ENCODE data around the gene CPNE4. TPM values are rescaled to one million over a fixed set of nuclear protein-coding genes. Genes with fewer than 3 reads are reported as not detected.
A peak's percentile ranks its signal among the peaks of the same experiment; 100 is the strongest.

Gene CPNE4
- total RNA-seq, 2 experiments from 2014 or later, result not detected

DNA sequence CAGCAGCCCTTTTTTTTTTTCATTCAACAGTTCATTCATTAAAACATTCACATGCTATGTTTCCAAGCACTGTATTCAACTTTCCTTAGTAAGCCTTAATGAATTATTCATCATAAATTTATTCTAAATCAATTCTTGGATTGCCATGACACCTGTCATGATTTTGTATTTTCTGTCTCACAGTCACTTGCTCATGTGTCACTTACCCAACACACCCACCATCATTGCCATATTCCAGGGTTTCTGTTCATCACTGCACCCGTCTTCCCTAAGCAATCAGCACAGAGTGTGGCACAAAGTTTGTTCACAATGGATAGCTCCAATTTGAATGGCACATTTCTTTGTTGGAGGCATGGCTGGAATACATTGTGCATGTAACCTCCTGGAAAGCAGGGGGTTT is 27.2 kb downstream of the CPNE4 start:
- Mint-ChIP-seq H3K27me3 (peaks cover 1% of the 10 kb centered on the region), H3K27ac (no peak overlapping the region), H3K4me3 (no peak overlapping the region), H3K36me3 (ENCODE audit: low read depth) (no peaks in the 10 kb centered on the region), H3K4me1 (no peaks in the 10 kb centered on the region), H3K9me3 (no peaks in the 10 kb centered on the region)
- CTCF ChIA-PET, result no interaction called here
- no peak for DNase-seq
- POLR2A ChIA-PET, result interaction anchor here (0.6 kb wide), 1 partner anchor 1304 kb away, joined by 3 read pairs; no protein-coding TSS in a partner anchor

GRCh38 chr3:132006605-132007204 is 28.1 kb downstream of the CPNE4 start:
- Mint-ChIP-seq H3K4me3 (no peak overlapping the region), H3K9me3 (no peaks in the 10 kb centered on the region), H3K27me3 (peaks cover 1% of the 10 kb centered on the region), H3K36me3 (ENCODE audit: low read depth) (no peaks in the 10 kb centered on the region), H3K27ac (no peak overlapping the region), H3K4me1 (no peaks in the 10 kb centered on the region)
- peak; percentile 12 for DNase-seq
- CTCF ChIA-PET, result no interaction called here
- POLR2A ChIA-PET, result no interaction called here

DNA sequence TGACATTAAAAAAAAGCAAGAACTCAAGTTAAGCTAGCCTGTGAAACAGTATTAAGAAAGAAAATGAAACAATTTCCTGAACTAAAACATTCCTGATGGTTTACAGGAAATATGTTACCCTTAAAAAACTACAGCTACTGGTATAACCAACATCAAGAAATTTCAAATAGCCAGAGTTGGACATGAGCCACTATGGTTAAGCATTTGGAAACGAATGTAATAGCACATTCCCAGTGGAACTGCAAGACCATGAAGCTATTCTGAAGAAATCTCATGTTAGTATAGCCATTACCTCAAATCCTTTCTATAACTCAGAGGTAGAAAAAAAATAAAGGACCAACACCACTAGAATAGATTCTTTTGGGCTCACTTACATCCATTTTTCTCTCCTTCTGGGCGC is 30.2 kb downstream of the CPNE4 start:
- Mint-ChIP-seq H3K27me3 (peaks cover 1% of the 10 kb centered on the region), H3K9me3 (no peaks in the 10 kb centered on the region), H3K27ac (no peak overlapping the region), H3K4me1 (no peaks in the 10 kb centered on the region), H3K36me3 (ENCODE audit: low read depth) (no peaks in the 10 kb centered on the region), H3K4me3 (no peak overlapping the region)
- POLR2A ChIA-PET, result no interaction called here
- CTCF ChIA-PET, result no interaction called here
- DNase-seq, result no peak

GRCh38 chr3:132003685-132004084 is 31.1 kb downstream of the CPNE4 start:
- ChIA-PET POLR2A (no interaction called here), CTCF (no interaction called here)
- H3K27ac Mint-ChIP-seq, result no peak overlapping the region
- H3K36me3 Mint-ChIP-seq (ENCODE audit: low read depth), result no peaks in the 10 kb centered on the region
- H3K4me3 Mint-ChIP-seq, result no peak overlapping the region
- no peaks in the 10 kb centered on the region for H3K9me3 Mint-ChIP-seq
- DNase-seq, result no peak
- peaks cover 1% of the 10 kb centered on the region for H3K27me3 Mint-ChIP-seq
- H3K4me1 Mint-ChIP-seq, result no peaks in the 10 kb centered on the region

DNA sequence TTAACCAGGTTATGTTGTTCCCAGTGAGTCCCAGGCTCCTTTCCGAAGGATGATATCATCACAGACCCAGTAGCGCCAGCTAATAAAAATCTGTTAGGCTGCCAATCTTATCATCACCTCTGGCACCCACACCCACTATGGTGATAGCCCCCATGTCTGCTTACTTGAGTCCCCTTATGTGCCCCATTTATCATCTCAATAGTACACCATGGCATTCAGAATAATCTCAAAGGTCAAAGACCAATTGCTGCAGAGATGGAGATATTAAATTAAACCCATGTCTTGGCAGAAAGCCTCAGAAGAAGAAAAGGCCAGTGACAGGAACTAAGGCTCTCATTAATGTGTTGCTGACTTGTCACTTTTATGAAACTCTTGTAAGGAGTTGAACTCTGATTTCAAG is 32.8 kb downstream of the CPNE4 start:
- ChIA-PET CTCF (no interaction called here), POLR2A (no interaction called here)
- no peaks in the 10 kb centered on the region for H3K4me1 Mint-ChIP-seq
- no peak overlapping the region for H3K4me3 Mint-ChIP-seq
- H3K27me3 Mint-ChIP-seq, result no peaks in the 10 kb centered on the region
- no peak overlapping the region for H3K27ac Mint-ChIP-seq
- no peaks in the 10 kb centered on the region for H3K36me3 Mint-ChIP-seq (ENCODE audit: low read depth)
- DNase-seq, result no peak
- H3K9me3 Mint-ChIP-seq, result no peaks in the 10 kb centered on the region

GRCh38 chr3:132001036-132001435 is 33.8 kb downstream of the CPNE4 start:
- no peaks in the 10 kb centered on the region for H3K9me3 Mint-ChIP-seq
- ChIA-PET CTCF (no interaction called here), POLR2A (no interaction called here)

DNA sequence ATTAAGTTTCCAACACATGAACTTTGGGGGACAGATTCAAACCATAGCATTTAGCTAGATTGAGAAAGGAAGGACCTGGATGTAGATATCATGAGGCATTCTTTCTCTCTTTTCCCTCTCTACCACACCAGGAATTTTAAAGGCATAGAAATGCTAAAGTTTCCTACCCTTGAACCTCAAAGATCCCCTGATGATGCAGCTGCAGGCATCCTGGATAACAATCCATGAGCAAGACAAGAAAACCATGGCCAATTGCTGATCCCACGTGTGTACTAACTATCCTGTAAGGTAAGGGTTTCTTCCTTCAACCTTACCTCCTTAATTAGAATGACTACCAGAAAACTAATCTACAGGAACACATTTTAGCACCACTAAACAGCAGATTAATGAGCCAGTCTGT is 36.8 kb downstream of the CPNE4 start:
- Mint-ChIP-seq H3K4me1 (no peaks in the 10 kb centered on the region), H3K4me3 (no peak overlapping the region), H3K9me3 (no peaks in the 10 kb centered on the region), H3K27ac (no peak overlapping the region), H3K27me3 (no peaks in the 10 kb centered on the region), H3K36me3 (ENCODE audit: low read depth) (no peaks in the 10 kb centered on the region)
- DNase-seq, result no peak
- CTCF ChIA-PET, result no interaction called here
- POLR2A ChIA-PET, result no interaction called here

More at GRCh38 chr3:132001036-132001435, 33.8 kb downstream of the CPNE4 start:
- Mint-ChIP-seq H3K36me3 (ENCODE audit: low read depth) (no peaks in the 10 kb centered on the region), H3K4me1 (no peaks in the 10 kb centered on the region), H3K4me3 (no peak overlapping the region), H3K27me3 (no peaks in the 10 kb centered on the region), H3K27ac (no peak overlapping the region)
- no peak for DNase-seq

- H3K4me1 Mint-ChIP-seq, result no peaks in the 10 kb centered on the region
- no peaks in the 10 kb centered on the region for H3K27me3 Mint-ChIP-seq
- no peak for DNase-seq
- CTCF ChIA-PET, result no interaction called here
- no peak overlapping the region for H3K27ac Mint-ChIP-seq
- peaks cover 7% of the 10 kb centered on the region for H3K9me3 Mint-ChIP-seq
- H3K36me3 Mint-ChIP-seq (ENCODE audit: low read depth), result no peaks in the 10 kb centered on the region
- no peak overlapping the region for H3K4me3 Mint-ChIP-seq
- POLR2A ChIA-PET, result no interaction called here
Measured at GRCh38 chr3:131995891-131996290, 38.9 kb downstream of the CPNE4 start.

- Mint-ChIP-seq H3K27ac (no peak overlapping the region), H3K27me3 (no peaks in the 10 kb centered on the region), H3K36me3 (ENCODE audit: low read depth) (no peaks in the 10 kb centered on the region), H3K4me3 (no peak overlapping the region), H3K9me3 (peaks cover 9% of the 10 kb centered on the region), H3K4me1 (no peaks in the 10 kb centered on the region)
- DNase-seq, result no peak
- POLR2A ChIA-PET, result no interaction called here
- CTCF ChIA-PET, result no interaction called here
Measured at GRCh38 chr3:131989318-131989717, 45.5 kb downstream of the CPNE4 start.

- no peak for DNase-seq
- no peak overlapping the region for H3K4me3 Mint-ChIP-seq
- ChIA-PET POLR2A (no interaction called here), CTCF (no interaction called here)
- no peaks in the 10 kb centered on the region for H3K4me1 Mint-ChIP-seq
- H3K27ac Mint-ChIP-seq, result no peak overlapping the region
- no peaks in the 10 kb centered on the region for H3K27me3 Mint-ChIP-seq
- peaks cover 9% of the 10 kb centered on the region for H3K9me3 Mint-ChIP-seq
- H3K36me3 Mint-ChIP-seq (ENCODE audit: low read depth), result no peaks in the 10 kb centered on the region
Measured at GRCh38 chr3:131988209-131988608, 46.6 kb downstream of the CPNE4 start.

DNA sequence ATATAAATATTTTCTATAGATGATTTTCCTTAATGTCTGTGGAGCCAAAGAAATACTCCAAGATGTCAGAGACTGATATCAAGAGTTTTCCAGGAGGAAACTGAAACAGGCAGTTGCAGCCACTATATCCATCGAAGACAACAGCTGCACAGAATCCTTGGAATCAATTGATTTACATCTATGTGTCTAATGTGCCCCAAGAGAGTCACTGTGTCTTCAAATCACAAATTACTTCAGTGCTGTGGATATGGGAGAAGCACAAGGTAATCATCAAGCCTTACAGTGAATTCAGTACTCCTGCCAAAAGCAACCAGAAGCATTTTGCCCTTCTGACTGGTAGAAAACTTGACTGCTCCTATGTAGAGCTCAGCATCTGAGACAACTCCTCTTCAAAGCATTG is 51.1 kb downstream of the CPNE4 start:
- Mint-ChIP-seq H3K4me3 (no peak overlapping the region), H3K36me3 (ENCODE audit: low read depth) (no peaks in the 10 kb centered on the region), H3K4me1 (no peaks in the 10 kb centered on the region), H3K9me3 (no peaks in the 10 kb centered on the region), H3K27me3 (no peaks in the 10 kb centered on the region), H3K27ac (no peak overlapping the region)
- POLR2A ChIA-PET, result no interaction called here
- CTCF ChIA-PET, result no interaction called here
- DNase-seq, result no peak

DNA sequence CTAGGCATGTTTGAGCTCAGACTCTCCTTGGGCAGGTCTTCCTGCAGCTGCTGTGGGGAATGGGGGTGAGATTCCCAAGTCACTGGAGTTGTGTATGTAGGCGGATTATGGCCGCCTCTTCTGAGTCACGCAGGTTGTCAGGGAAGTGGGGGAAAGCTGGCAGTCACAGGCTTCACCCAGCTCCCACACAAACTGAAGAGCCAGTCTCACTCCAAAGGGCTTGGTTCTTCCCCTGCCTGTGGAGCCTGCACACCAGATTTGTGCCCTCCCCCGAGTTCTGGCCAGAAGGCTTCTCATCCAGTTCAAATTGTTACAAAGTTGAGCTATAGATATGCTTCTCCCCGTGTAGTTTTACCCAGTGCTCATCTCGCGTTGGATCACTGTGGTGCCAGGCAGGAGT is 53.5 kb downstream of the CPNE4 start:
- Mint-ChIP-seq H3K4me3 (no peak overlapping the region), H3K27me3 (no peaks in the 10 kb centered on the region), H3K4me1 (no peaks in the 10 kb centered on the region), H3K9me3 (peaks cover 3% of the 10 kb centered on the region), H3K36me3 (ENCODE audit: low read depth) (no peaks in the 10 kb centered on the region), H3K27ac (no peak overlapping the region)
- DNase-seq, result no peak
- ChIA-PET CTCF (no interaction called here), POLR2A (no interaction called here)

GRCh38 chr3:131976448-131976847 is 58.4 kb downstream of the CPNE4 start:
- H3K27me3 Mint-ChIP-seq, result no peaks in the 10 kb centered on the region
- DNase-seq, result no peak
- ChIA-PET CTCF (no interaction called here), POLR2A (no interaction called here)
- H3K36me3 Mint-ChIP-seq (ENCODE audit: low read depth), result no peaks in the 10 kb centered on the region
- no peaks in the 10 kb centered on the region for H3K4me1 Mint-ChIP-seq
- H3K27ac Mint-ChIP-seq, result no peak overlapping the region
- H3K9me3 Mint-ChIP-seq, result peaks cover 3% of the 10 kb centered on the region
- no peak overlapping the region for H3K4me3 Mint-ChIP-seq

GRCh38 chr3:131975047-131975446 is 59.8 kb downstream of the CPNE4 start:
- Mint-ChIP-seq H3K4me1 (no peaks in the 10 kb centered on the region), H3K4me3 (no peak overlapping the region), H3K27me3 (no peaks in the 10 kb centered on the region), H3K27ac (no peak overlapping the region), H3K9me3 (peaks cover 3% of the 10 kb centered on the region), H3K36me3 (ENCODE audit: low read depth) (no peaks in the 10 kb centered on the region)
- DNase-seq, result no peak
- ChIA-PET CTCF (no interaction called here), POLR2A (no interaction called here)
